ENCODE data around the gene ARID5B. TPM values are rescaled to one million over a fixed set of nuclear protein-coding genes. Genes with fewer than 3 reads are reported as not detected.

ARID5B gene
- polyA plus RNA-seq, 3 donors = 1.00 to 2.5 (median 1.5) TPM

DNA sequence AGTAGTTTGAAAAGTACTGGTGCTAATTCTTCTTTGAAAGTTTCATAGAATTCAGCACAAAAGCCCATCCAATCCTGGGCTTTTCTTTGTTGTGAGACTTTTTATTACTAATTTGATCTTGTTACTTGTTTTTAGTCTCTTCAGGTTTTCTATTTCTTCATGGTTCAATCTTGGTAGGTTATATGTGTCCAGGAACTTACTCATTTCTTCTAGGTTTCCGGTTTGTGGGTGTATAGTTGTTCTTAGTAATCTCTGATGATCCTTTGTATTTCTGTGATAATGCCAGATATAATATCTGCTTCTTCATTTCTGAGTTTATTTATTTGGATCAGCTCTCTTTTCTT is 219.7 kb downstream of the ARID5B start:
- no peaks in the 10 kb centered on the region for H3K27me3 ChIP-seq (ENCODE audit: control insufficient read depth in 2 of 2, insufficient read depth in 2 of 2, low read length in 2 of 2)
- intact Hi-C loops (cut with micrococcal nuclease) = no loop called here
- peaks cover 8 to 17% of the 10 kb centered on the region in 2 donors for H3K9me3 ChIP-seq (replicated peaks in 1 of 2; ENCODE audit: control insufficient read depth in 1 of 2, insufficient read depth in 1 of 2, low read length in 2 of 2)
- H3K27ac Mint-ChIP-seq = no peak overlapping the region
- no peaks in the 10 kb centered on the region for H3K4me1 ChIP-seq (ENCODE audit: control insufficient read depth in 1 of 2, insufficient read depth in 2 of 2, low read length in 2 of 2)
- no peak overlapping the region for H3K9ac ChIP-seq (ENCODE audit: insufficient read depth, low read length, poor library complexity, severe bottlenecking)
- H3K27me3 Mint-ChIP-seq (ENCODE audit: low read depth in 3 of 3) = peaks cover 0 to 1% (median 0%) of the 10 kb centered on the region in 3 donors
- DNase-seq = no peak
- H2AFZ ChIP-seq (ENCODE audit: insufficient read depth, low read depth, low read length, poor library complexity, severe bottlenecking) = no peak overlapping the region
- WGBS (ENCODE audit: insufficient coverage) = no CpG with 5 or more reads among the region's 1 CpG
- no peaks in the 10 kb centered on the region for H3K79me2 ChIP-seq (ENCODE audit: insufficient read depth, low read length)
- H3K27ac ChIP-seq (ENCODE audit: low read depth in 1 of 2, low read length in 2 of 2) = no peak overlapping the region
- H3K36me3 ChIP-seq (replicated peaks in 1 of 2; ENCODE audit: control insufficient read depth in 1 of 2, insufficient read depth in 2 of 2, low read length in 2 of 2) = no peaks in the 10 kb centered on the region
- H3K4me3 Mint-ChIP-seq = no peak overlapping the region
- peaks cover 9 to 26% (median 20%) of the 10 kb centered on the region in 7 donors for H3K9me3 Mint-ChIP-seq
- H3K36me3 Mint-ChIP-seq = peaks cover 0 to 2% of the 10 kb centered on the region in 2 donors
- TF ChIP-seq, protein P1, sequence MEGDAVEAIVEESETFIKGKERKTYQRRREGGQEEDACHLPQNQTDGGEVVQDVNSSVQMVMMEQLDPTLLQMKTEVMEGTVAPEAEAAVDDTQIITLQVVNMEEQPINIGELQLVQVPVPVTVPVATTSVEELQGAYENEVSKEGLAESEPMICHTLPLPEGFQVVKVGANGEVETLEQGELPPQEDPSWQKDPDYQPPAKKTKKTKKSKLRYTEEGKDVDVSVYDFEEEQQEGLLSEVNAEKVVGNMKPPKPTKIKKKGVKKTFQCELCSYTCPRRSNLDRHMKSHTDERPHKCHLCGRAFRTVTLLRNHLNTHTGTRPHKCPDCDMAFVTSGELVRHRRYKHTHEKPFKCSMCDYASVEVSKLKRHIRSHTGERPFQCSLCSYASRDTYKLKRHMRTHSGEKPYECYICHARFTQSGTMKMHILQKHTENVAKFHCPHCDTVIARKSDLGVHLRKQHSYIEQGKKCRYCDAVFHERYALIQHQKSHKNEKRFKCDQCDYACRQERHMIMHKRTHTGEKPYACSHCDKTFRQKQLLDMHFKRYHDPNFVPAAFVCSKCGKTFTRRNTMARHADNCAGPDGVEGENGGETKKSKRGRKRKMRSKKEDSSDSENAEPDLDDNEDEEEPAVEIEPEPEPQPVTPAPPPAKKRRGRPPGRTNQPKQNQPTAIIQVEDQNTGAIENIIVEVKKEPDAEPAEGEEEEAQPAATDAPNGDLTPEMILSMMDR (IDR thresholded peaks at IDR 0.05) = no peak
- H3K4me1 Mint-ChIP-seq = no peaks in the 10 kb centered on the region
- no peak overlapping the region for H3K4me3 ChIP-seq (replicated peaks in 1 of 3; ENCODE audit: low read depth in 2 of 3, low read length in 3 of 3)
- no peaks in the 10 kb centered on the region for H4K20me1 ChIP-seq (ENCODE audit: insufficient read depth, low read length)
- no peak overlapping the region for H3K4me2 ChIP-seq (replicated peaks; ENCODE audit: extremely low read depth, low read length, poor library complexity, severe bottlenecking)

DNA sequence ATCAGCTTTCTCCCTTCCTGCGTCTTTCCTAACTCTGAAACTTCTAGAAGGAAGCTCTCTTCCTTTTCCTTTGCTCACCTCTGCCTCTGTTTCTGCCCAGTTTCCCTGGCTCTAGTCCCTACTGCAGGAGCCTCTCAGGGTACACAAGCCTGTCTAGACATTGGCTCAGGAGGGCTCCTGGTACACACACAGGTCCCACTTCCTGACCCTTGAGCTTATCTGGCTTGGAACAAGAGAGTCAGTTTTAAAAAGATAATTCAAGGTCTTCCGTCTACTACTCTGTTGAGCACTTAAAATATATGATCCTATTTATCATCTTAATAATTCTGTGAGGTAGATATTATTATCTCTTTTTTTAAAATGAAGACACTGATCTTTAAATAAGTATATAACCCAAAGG is 226.5 kb downstream of the ARID5B start:
- Histone ChIP-seq H3K9me3 (replicated peaks in 1 of 2; ENCODE audit: control insufficient read depth in 1 of 2, insufficient read depth in 1 of 2, low read length in 2 of 2) (peaks cover 8 to 9% of the 10 kb centered on the region in 2 donors), H3K27me3 (ENCODE audit: control insufficient read depth in 2 of 2, insufficient read depth in 2 of 2, low read length in 2 of 2) (no peaks in the 10 kb centered on the region), H3K4me2 (replicated peaks; ENCODE audit: extremely low read depth, low read length, poor library complexity, severe bottlenecking) (no peak overlapping the region), H3K79me2 (ENCODE audit: insufficient read depth, low read length) (no peaks in the 10 kb centered on the region), H4K20me1 (ENCODE audit: insufficient read depth, low read length) (no peaks in the 10 kb centered on the region), H3K36me3 (replicated peaks in 1 of 2; ENCODE audit: control insufficient read depth in 1 of 2, insufficient read depth in 2 of 2, low read length in 2 of 2) (no peaks in the 10 kb centered on the region), H3K27ac (ENCODE audit: low read depth in 1 of 2, low read length in 2 of 2) (no peak overlapping the region), H3K9ac (ENCODE audit: insufficient read depth, low read length, poor library complexity, severe bottlenecking) (no peak overlapping the region), H3K4me3 (replicated peaks in 1 of 3; ENCODE audit: low read depth in 2 of 3, low read length in 3 of 3) (no peak overlapping the region), H2AFZ (ENCODE audit: insufficient read depth, low read depth, low read length, poor library complexity, severe bottlenecking) (peak overlapping the region; percentile 23), H3K4me1 (ENCODE audit: control insufficient read depth in 1 of 2, insufficient read depth in 2 of 2, low read length in 2 of 2) (no peaks in the 10 kb centered on the region)
- 82% methylated on average over 1 of the region's 2 CpGs for WGBS (ENCODE audit: insufficient coverage)
- DNase-seq = no peak
- H3K4me1 Mint-ChIP-seq = peaks cover 13% of the 10 kb centered on the region
- peaks cover 7 to 21% (median 15%) of the 10 kb centered on the region in 7 donors for H3K9me3 Mint-ChIP-seq
- TF ChIP-seq, protein P1 (IDR thresholded peaks at IDR 0.05) = no peak
- H3K4me3 Mint-ChIP-seq = no peak overlapping the region
- peaks cover 0 to 1% (median 0%) of the 10 kb centered on the region in 3 donors for H3K27me3 Mint-ChIP-seq (ENCODE audit: low read depth in 3 of 3)
- H3K36me3 Mint-ChIP-seq = peaks cover 0 to 2% of the 10 kb centered on the region in 2 donors
- intact Hi-C loops (cut with micrococcal nuclease) = no loop called here
- H3K27ac Mint-ChIP-seq = peak overlapping the region in 1 of 7 donors; percentile 26
